Transverse colon (tissue), 3 donors: ENCODE results near the gene PHETA1.

Experiments used
- CTCF ChIP-seq, 5 experiments: fragments of 200-600 bp in 3 of 5; fragments of 450-650 bp in 2 of 5; sonication (generic) in 3 of 5; IDR thresholded peaks; 1 replicate in 2 of 5; 2 replicates in 3 of 5; pipeline ENCODE4 v1.5.1; 2016 to 2017; ENCODE audit warnings: antibody characterized with exemption in 5 of 5, inconsistent platforms in 3 of 5, mild to moderate bottlenecking in 2 of 5, moderate library complexity in 1 of 5
- POLR2A ChIP-seq: fragments of 450-650 bp; IDR thresholded peaks from one replicate; pipeline ENCODE4 v1.6.1; 2016; ENCODE audit warnings: antibody characterized with exemption, mild to moderate bottlenecking, moderate library complexity

- TF ChIP-seq POLR2A (no peak), CTCF (IDR thresholded peaks at IDR 0.05) (no peak)
Measured at GRCh38 chr12:111366075-111366474, 2.8 kb downstream of the PHETA1 start.
